Mesenchymal stem cell (in vitro differentiated cells and primary cell): Measurements from ENCODE around the gene RNF114.
A peak's percentile ranks its signal among the peaks of the same experiment; 100 is the strongest.

ENCODE experiments used
- DNase-seq: peaks from one replicate; pipeline ENCODE4 v3.0.0-alpha.2; 2013
- H2AFZ ChIP-seq: one replicate; pipeline ENCODE4 v1.6.1; 2013; ENCODE audit warnings: low read depth, mild to moderate bottlenecking, control low read depth, inconsistent platforms, low read length, moderate library complexity
- H2AK5ac ChIP-seq: 2 replicates; pipeline ENCODE4 v1.6.1; 2013; ENCODE audit warnings: low read length, moderate library complexity, mild to moderate bottlenecking, inconsistent platforms; ENCODE audit not compliant: severe bottlenecking
- H2BK120ac ChIP-seq: one replicate; pipeline ENCODE4 v1.6.1; 2013; ENCODE audit warnings: low read depth, mild to moderate bottlenecking, inconsistent platforms, low read length, moderate library complexity
- H2BK12ac ChIP-seq, 2 experiments: one replicate each; pipeline ENCODE4 v1.6.1; 2013; ENCODE audit warnings: inconsistent platforms in 2 of 2, low read length in 2 of 2, mild to moderate bottlenecking in 2 of 2, moderate library complexity in 2 of 2, control low read depth in 1 of 2
- H2BK15ac ChIP-seq: one replicate; pipeline ENCODE4 v1.6.1; 2013; ENCODE audit warnings: mild to moderate bottlenecking, low read depth, inconsistent platforms; ENCODE audit not compliant: poor library complexity, severe bottlenecking
- H2BK5ac ChIP-seq: 2 replicates; pipeline ENCODE4 v1.6.1; 2013; ENCODE audit warnings: low read depth, mild to moderate bottlenecking, low read length, control low read depth, inconsistent platforms; ENCODE audit not compliant: poor library complexity, severe bottlenecking
- H3K14ac ChIP-seq, 2 experiments: one replicate each; pipeline ENCODE4 v1.6.1; 2013; ENCODE audit warnings: inconsistent platforms in 2 of 2, low read length in 2 of 2, control low read depth in 1 of 2, mild to moderate bottlenecking in 1 of 2, moderate library complexity in 1 of 2
- H3K18ac ChIP-seq, 2 experiments: one replicate each; pipeline ENCODE4 v1.6.1; 2013; ENCODE audit warnings: inconsistent platforms in 2 of 2, low read length in 2 of 2, control low read depth in 1 of 2, low read depth in 1 of 2, mild to moderate bottlenecking in 1 of 2
- H3K23ac ChIP-seq, 2 experiments: one replicate each; pipeline ENCODE4 v1.6.1; 2013; ENCODE audit warnings: inconsistent platforms in 2 of 2, low read length in 2 of 2, mild to moderate bottlenecking in 2 of 2, moderate library complexity in 2 of 2, control low read depth in 1 of 2
- H3K27ac ChIP-seq: 2 replicates; pipeline ENCODE4 v1.5.1; 2013; ENCODE audit warnings: mild to moderate bottlenecking, moderate library complexity, low read length, control low read depth, inconsistent platforms; ENCODE audit not compliant: poor library complexity, severe bottlenecking
- H3K27me3 ChIP-seq, 2 experiments: 2 replicates each; pipeline versions ENCODE4 v1.6.1 to v1.7.0; 2013; ENCODE audit warnings: low read length in 2 of 2, mild to moderate bottlenecking in 2 of 2, moderate library complexity in 2 of 2, control low read depth in 1 of 2, inconsistent platforms in 1 of 2; ENCODE audit not compliant: control insufficient read depth in 1 of 2, insufficient read depth in 1 of 2
- H3K36me3 ChIP-seq, 2 experiments: 2 replicates each; pipeline versions ENCODE4 v1.6.1 to v1.7.0; 2013; ENCODE audit warnings: low read length in 2 of 2, control low read depth in 1 of 2, inconsistent platforms in 1 of 2, low read depth in 1 of 2, mild to moderate bottlenecking in 1 of 2; ENCODE audit not compliant: insufficient read depth in 2 of 2, control insufficient read depth in 1 of 2
- H3K4ac ChIP-seq, 2 experiments: one replicate each; pipeline ENCODE4 v1.6.1; 2013; ENCODE audit warnings: inconsistent platforms in 2 of 2, low read length in 2 of 2, mild to moderate bottlenecking in 2 of 2, moderate library complexity in 2 of 2, control low read depth in 1 of 2, low read depth in 1 of 2
- H3K4me1 ChIP-seq: 2 replicates; pipeline ENCODE4 v1.6.1; 2013; ENCODE audit warnings: low read depth, low read length, control low read depth; ENCODE audit not compliant: control insufficient read depth, insufficient read depth
- H3K4me2 ChIP-seq: 2 replicates; pipeline ENCODE4 v1.6.1; 2013; ENCODE audit warnings: low read length, mild to moderate bottlenecking, inconsistent platforms; ENCODE audit not compliant: poor library complexity, severe bottlenecking
- H3K4me3 ChIP-seq, 2 experiments: 2 replicates each; pipeline versions ENCODE4 v1.5.1 to v1.7.0; 2013; ENCODE audit warnings: low read length in 2 of 2, mild to moderate bottlenecking in 2 of 2, control low read depth in 1 of 2, low read depth in 1 of 2; ENCODE audit not compliant: insufficient read depth in 1 of 2
- H3K79me1 ChIP-seq: replicated peaks from 2 replicates; pipeline ENCODE4 v1.6.1; 2013; ENCODE audit warnings: mild to moderate bottlenecking, control low read depth, low read length, inconsistent platforms; ENCODE audit not compliant: poor library complexity, severe bottlenecking
- H3K9ac ChIP-seq: 2 replicates; pipeline ENCODE4 v1.7.0; 2013; ENCODE audit warnings: mild to moderate bottlenecking, low read length, moderate library complexity
- H3K9me3 ChIP-seq: 2 replicates; pipeline ENCODE4 v1.7.0; 2013; ENCODE audit warnings: mild to moderate bottlenecking, low read length; ENCODE audit not compliant: control insufficient read depth
- H4K8ac ChIP-seq: one replicate; pipeline ENCODE4 v1.6.1; 2013; ENCODE audit warnings: inconsistent platforms, mild to moderate bottlenecking, low read length, moderate library complexity
- H4K91ac ChIP-seq: one replicate; pipeline ENCODE4 v1.6.1; 2013; ENCODE audit warnings: mild to moderate bottlenecking, low read length, inconsistent platforms
- WGBS: methylation state at CpG from one replicate; pipeline ENCODE4 v1.1.7; 2013; ENCODE audit warnings: mixed read lengths; 5-methylcytosine and 5-hydroxymethylcytosine counted together

Gene RNF114

GRCh38 chr20:49980140-49981008 lies 44.2 kb downstream of the RNF114 start:
- Histone ChIP-seq H4K91ac (no peak overlapping the region), H3K79me1 (peaks cover 7% of the 10 kb centered on the region), H3K18ac (no peak overlapping the region), H3K9me3 (no peaks in the 10 kb centered on the region), H3K36me3 (peaks cover 0 to 9% of the 10 kb centered on the region in 2 experiments), H3K4ac (no peak overlapping the region), H3K9ac (no peak overlapping the region), H3K4me2 (no peak overlapping the region), H3K4me1 (peaks cover 31% of the 10 kb centered on the region), H2BK15ac (no peak overlapping the region), H4K8ac (no peak overlapping the region), H3K27ac (no peak overlapping the region), H2AFZ (no peak overlapping the region), H2AK5ac (no peak overlapping the region), H2BK12ac (no peak overlapping the region), H3K4me3 (no peak overlapping the region), H3K27me3 (peaks cover 0 to 5% of the 10 kb centered on the region in 2 experiments), H3K23ac (no peak overlapping the region), H2BK120ac (no peak overlapping the region), H3K14ac (no peak overlapping the region), H2BK5ac (no peak overlapping the region)
- no peak for DNase-seq
- 76% methylated on average over 11 of the region's 11 CpGs for WGBS

- no peak overlapping the region for H3K9ac ChIP-seq
- H3K79me1 ChIP-seq = peaks cover 13% of the 10 kb centered on the region
- H3K4me2 ChIP-seq = no peak overlapping the region
- H2AFZ ChIP-seq = no peak overlapping the region
- no peak for DNase-seq
- H2BK120ac ChIP-seq = no peak overlapping the region
- H2AK5ac ChIP-seq = no peak overlapping the region
- H3K4me1 ChIP-seq = peaks cover 40% of the 10 kb centered on the region
- 77% methylated on average over 23 of the region's 23 CpGs for WGBS
- peaks cover 0 to 9% of the 10 kb centered on the region in 2 experiments for H3K36me3 ChIP-seq
- H4K8ac ChIP-seq = no peak overlapping the region
- H3K18ac ChIP-seq = peak overlapping the region in 1 of 2 experiments; percentile 44
- no peak overlapping the region for H4K91ac ChIP-seq
- no peak overlapping the region for H3K27ac ChIP-seq
- peak overlapping the region; percentile 86 for H2BK15ac ChIP-seq
- H3K23ac ChIP-seq = no peak overlapping the region
- no peak overlapping the region for H3K4ac ChIP-seq
- no peak overlapping the region for H3K4me3 ChIP-seq
- H2BK12ac ChIP-seq = peak overlapping the region in 1 of 2 experiments; percentile 18
- H3K27me3 ChIP-seq = peaks cover 0 to 5% of the 10 kb centered on the region in 2 experiments
- H3K9me3 ChIP-seq = no peaks in the 10 kb centered on the region
- no peak overlapping the region for H3K14ac ChIP-seq
- H2BK5ac ChIP-seq = no peak overlapping the region
Observed at GRCh38 chr20:49981218-49982071, 45.2 kb downstream of the RNF114 start.

- Histone ChIP-seq H2BK15ac (no peak overlapping the region), H3K18ac (no peak overlapping the region), H3K27ac (no peak overlapping the region), H3K9ac (no peak overlapping the region), H3K4me2 (peak overlapping the region; percentile 91), H2BK120ac (no peak overlapping the region), H3K9me3 (no peaks in the 10 kb centered on the region), H2BK12ac (peak overlapping the region in 1 of 2 experiments; percentile 21), H3K4me1 (peaks cover 42% of the 10 kb centered on the region), H3K14ac (no peak overlapping the region), H2AK5ac (peak overlapping the region; percentile 44), H2BK5ac (no peak overlapping the region), H4K8ac (no peak overlapping the region), H3K79me1 (peaks cover 13% of the 10 kb centered on the region), H2AFZ (no peak overlapping the region), H3K23ac (peak overlapping the region in 1 of 2 experiments; percentile 23), H3K4ac (no peak overlapping the region), H3K36me3 (peaks cover 0 to 9% of the 10 kb centered on the region in 2 experiments), H3K4me3 (no peak overlapping the region), H4K91ac (no peak overlapping the region), H3K27me3 (peaks cover 0 to 5% of the 10 kb centered on the region in 2 experiments)
- 21% methylated on average over 12 of the region's 12 CpGs for WGBS
- DNase-seq = no peak
Observed at GRCh38 chr20:49982072-49982345, 45.8 kb downstream of the RNF114 start.
